Measurements from ENCODE around the gene SETDB2.

DNA sequence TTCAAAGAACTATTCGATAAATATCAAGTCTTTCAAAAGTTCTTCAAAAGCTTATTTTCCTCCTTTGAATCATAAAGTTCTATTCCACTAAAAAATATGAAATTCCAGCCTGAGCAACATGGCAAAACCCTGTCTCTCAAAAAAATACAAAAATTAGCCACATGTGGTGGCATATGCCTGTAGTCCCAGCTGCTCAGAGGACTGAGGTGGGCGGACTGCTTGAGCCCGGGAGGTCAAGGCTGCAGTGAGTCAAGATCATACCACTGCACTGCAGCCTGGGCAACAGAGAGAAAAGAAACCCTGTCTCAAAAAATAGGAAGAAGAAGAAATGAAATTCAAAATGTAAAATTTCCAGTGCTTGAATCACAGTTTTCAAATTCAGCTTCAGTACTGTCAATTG, 24.8 kb upstream of the SETDB2 start:
- TF ChIP-seq FOSL1 (IDR thresholded peaks at IDR 0.05; ENCODE audit: low read depth), result no peak
- no peak for TF ChIP-seq JUND (IDR thresholded peaks at IDR 0.05)
- TF ChIP-seq, protein P1, sequence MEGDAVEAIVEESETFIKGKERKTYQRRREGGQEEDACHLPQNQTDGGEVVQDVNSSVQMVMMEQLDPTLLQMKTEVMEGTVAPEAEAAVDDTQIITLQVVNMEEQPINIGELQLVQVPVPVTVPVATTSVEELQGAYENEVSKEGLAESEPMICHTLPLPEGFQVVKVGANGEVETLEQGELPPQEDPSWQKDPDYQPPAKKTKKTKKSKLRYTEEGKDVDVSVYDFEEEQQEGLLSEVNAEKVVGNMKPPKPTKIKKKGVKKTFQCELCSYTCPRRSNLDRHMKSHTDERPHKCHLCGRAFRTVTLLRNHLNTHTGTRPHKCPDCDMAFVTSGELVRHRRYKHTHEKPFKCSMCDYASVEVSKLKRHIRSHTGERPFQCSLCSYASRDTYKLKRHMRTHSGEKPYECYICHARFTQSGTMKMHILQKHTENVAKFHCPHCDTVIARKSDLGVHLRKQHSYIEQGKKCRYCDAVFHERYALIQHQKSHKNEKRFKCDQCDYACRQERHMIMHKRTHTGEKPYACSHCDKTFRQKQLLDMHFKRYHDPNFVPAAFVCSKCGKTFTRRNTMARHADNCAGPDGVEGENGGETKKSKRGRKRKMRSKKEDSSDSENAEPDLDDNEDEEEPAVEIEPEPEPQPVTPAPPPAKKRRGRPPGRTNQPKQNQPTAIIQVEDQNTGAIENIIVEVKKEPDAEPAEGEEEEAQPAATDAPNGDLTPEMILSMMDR (IDR thresholded peaks at IDR 0.05 in 2 of 3, conservative IDR thresholded peaks at IDR 0.05 in 1 of 3; ENCODE audit: borderline replicate concordance in 1 of 3, insufficient read depth in 1 of 3, low read depth in 2 of 3, low read length in 2 of 3), result no peak
- no peak for TF ChIP-seq EZH2 (IDR thresholded peaks at IDR 0.05)
- TF ChIP-seq RAD21 (IDR thresholded peaks at IDR 0.05; ENCODE audit: low read depth), result no peak
- TF ChIP-seq POLR2A (IDR thresholded peaks at IDR 0.05; ENCODE audit: borderline replicate concordance, extremely low read depth, insufficient read depth, insufficient read length), result no peak
- TF ChIP-seq ELF1 (IDR thresholded peaks at IDR 0.05; ENCODE audit: borderline replicate concordance, low read depth), result no peak
- TF ChIP-seq EZH2phosphoT487 (IDR thresholded peaks at IDR 0.05; ENCODE audit: borderline replicate concordance), result no peak
- TF ChIP-seq, protein P2, sequence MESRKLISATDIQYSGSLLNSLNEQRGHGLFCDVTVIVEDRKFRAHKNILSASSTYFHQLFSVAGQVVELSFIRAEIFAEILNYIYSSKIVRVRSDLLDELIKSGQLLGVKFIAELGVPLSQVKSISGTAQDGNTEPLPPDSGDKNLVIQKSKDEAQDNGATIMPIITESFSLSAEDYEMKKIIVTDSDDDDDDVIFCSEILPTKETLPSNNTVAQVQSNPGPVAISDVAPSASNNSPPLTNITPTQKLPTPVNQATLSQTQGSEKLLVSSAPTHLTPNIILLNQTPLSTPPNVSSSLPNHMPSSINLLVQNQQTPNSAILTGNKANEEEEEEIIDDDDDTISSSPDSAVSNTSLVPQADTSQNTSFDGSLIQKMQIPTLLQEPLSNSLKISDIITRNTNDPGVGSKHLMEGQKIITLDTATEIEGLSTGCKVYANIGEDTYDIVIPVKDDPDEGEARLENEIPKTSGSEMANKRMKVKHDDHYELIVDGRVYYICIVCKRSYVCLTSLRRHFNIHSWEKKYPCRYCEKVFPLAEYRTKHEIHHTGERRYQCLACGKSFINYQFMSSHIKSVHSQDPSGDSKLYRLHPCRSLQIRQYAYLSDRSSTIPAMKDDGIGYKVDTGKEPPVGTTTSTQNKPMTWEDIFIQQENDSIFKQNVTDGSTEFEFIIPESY (IDR thresholded peaks at IDR 0.05; ENCODE audit: extremely low read depth, insufficient replicate concordance, low read length), result no peak
- TF ChIP-seq SRF (IDR thresholded peaks at IDR 0.05; ENCODE audit: low read depth), result no peak
- TF ChIP-seq, protein P3, sequence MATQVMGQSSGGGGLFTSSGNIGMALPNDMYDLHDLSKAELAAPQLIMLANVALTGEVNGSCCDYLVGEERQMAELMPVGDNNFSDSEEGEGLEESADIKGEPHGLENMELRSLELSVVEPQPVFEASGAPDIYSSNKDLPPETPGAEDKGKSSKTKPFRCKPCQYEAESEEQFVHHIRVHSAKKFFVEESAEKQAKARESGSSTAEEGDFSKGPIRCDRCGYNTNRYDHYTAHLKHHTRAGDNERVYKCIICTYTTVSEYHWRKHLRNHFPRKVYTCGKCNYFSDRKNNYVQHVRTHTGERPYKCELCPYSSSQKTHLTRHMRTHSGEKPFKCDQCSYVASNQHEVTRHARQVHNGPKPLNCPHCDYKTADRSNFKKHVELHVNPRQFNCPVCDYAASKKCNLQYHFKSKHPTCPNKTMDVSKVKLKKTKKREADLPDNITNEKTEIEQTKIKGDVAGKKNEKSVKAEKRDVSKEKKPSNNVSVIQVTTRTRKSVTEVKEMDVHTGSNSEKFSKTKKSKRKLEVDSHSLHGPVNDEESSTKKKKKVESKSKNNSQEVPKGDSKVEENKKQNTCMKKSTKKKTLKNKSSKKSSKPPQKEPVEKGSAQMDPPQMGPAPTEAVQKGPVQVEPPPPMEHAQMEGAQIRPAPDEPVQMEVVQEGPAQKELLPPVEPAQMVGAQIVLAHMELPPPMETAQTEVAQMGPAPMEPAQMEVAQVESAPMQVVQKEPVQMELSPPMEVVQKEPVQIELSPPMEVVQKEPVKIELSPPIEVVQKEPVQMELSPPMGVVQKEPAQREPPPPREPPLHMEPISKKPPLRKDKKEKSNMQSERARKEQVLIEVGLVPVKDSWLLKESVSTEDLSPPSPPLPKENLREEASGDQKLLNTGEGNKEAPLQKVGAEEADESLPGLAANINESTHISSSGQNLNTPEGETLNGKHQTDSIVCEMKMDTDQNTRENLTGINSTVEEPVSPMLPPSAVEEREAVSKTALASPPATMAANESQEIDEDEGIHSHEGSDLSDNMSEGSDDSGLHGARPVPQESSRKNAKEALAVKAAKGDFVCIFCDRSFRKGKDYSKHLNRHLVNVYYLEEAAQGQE (IDR thresholded peaks at IDR 0.05; ENCODE audit: low read depth), result no peak
